ENCODE measurements around the gene DMD. TPM values are rescaled to one million over a fixed set of nuclear protein-coding genes. Genes with fewer than 3 reads are reported as not detected.

Gene DMD
- total RNA-seq, 1 donor from 2014 or later = 30.6 TPM

DNA sequence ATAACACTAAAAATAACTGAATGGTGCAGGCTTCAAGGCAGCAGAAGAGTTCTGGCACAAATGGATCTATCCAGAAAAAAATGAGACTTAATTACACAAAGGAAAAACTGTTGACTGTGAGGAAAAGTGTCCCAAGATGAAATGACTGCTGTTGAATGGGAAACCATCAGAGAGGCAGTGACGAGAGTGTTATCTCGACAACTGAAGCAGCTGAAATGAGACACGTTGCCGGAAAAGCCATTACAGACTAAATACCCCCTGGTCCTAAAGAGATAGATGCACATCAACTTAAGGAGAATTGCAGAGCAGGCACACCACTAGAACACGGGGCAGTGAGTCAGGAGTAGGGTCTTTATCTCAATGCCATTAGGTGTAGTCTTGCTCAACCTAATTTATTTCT is 277.8 kb downstream of the DMD start:
- H3K36me3 Mint-ChIP-seq = no peaks in the 10 kb centered on the region
- H3K79me2 ChIP-seq (ENCODE audit: low read depth) = no peaks in the 10 kb centered on the region
- TF ChIP-seq CTCF (IDR thresholded peaks at IDR 0.05) = no peak
- TF ChIP-seq EZH2phosphoT487 (IDR thresholded peaks at IDR 0.05) = no peak
- TF ChIP-seq EZH2 (IDR thresholded peaks at IDR 0.05) = no peak
- no peaks in the 10 kb centered on the region for H3K4me1 ChIP-seq
- H3K4me3 ChIP-seq = no peak overlapping the region
- no peak overlapping the region for H3K27ac Mint-ChIP-seq
- H3K9ac ChIP-seq = no peak overlapping the region
- H2AFZ ChIP-seq (replicated peaks) = no peak overlapping the region
- no peaks in the 10 kb centered on the region for H3F3A ChIP-seq (ENCODE audit: low read depth)
- H3K4me2 ChIP-seq = no peak overlapping the region
- DNase-seq (ENCODE audit: low spot score) = no peak
- H3K27me3 ChIP-seq = no peaks in the 10 kb centered on the region
- no peaks in the 10 kb centered on the region for H3K9me3 ChIP-seq (ENCODE audit: low read depth)
- H3K36me3 ChIP-seq = no peaks in the 10 kb centered on the region
- no peak overlapping the region for H3K4me3 Mint-ChIP-seq
- H3K27me3 Mint-ChIP-seq (ENCODE audit: insufficient read depth, low read depth) = peaks cover 2% of the 10 kb centered on the region
- H3K4me1 Mint-ChIP-seq = no peaks in the 10 kb centered on the region
- H3K27ac ChIP-seq = no peak overlapping the region
- peaks cover 2% of the 10 kb centered on the region for H3K9me3 Mint-ChIP-seq
- no peaks in the 10 kb centered on the region for H4K20me1 ChIP-seq (ENCODE audit: low read depth)

DNA sequence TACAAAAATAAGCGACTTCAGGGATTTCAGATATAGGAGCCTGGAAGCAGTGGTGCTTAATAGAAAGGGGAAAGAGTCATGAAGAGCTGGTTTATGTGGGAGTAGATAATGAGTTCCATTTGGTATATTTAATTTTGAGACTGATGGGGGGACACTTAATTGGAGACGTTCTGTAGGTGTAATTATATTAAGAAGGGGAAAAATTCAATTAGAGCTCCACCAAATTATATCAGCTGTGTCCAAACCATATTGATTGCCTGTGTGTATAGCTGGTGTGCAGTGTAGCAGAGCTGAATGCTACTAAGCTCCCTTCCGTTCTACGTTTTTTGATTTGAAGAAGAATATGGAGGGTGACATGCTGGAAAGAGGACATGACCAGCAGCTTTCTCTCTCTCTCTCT is 282.3 kb downstream of the DMD start:
- no peaks in the 10 kb centered on the region for H3K79me2 ChIP-seq (ENCODE audit: low read depth)
- no peak for TF ChIP-seq EZH2phosphoT487 (IDR thresholded peaks at IDR 0.05)
- TF ChIP-seq CTCF (IDR thresholded peaks at IDR 0.05) = no peak
- TF ChIP-seq EZH2 (IDR thresholded peaks at IDR 0.05) = no peak
- H3K36me3 ChIP-seq = no peaks in the 10 kb centered on the region
- Mint-ChIP-seq H3K36me3 (no peaks in the 10 kb centered on the region), H3K4me1 (no peaks in the 10 kb centered on the region), H3K9me3 (peaks cover 2% of the 10 kb centered on the region), H3K27ac (no peak overlapping the region), H3K27me3 (ENCODE audit: insufficient read depth, low read depth) (no peaks in the 10 kb centered on the region), H3K4me3 (no peak overlapping the region)
- H3K4me1 ChIP-seq = no peaks in the 10 kb centered on the region
- H4K20me1 ChIP-seq (ENCODE audit: low read depth) = no peaks in the 10 kb centered on the region
- DNase-seq (ENCODE audit: low spot score) = no peak
- no peaks in the 10 kb centered on the region for H3K27me3 ChIP-seq
- no peak overlapping the region for H3K4me2 ChIP-seq
- H3K9ac ChIP-seq = no peak overlapping the region
- H2AFZ ChIP-seq (replicated peaks) = no peak overlapping the region
- no peaks in the 10 kb centered on the region for H3F3A ChIP-seq (ENCODE audit: low read depth)
- no peak overlapping the region for H3K4me3 ChIP-seq
- no peaks in the 10 kb centered on the region for H3K9me3 ChIP-seq (ENCODE audit: low read depth)
- H3K27ac ChIP-seq = no peak overlapping the region

DNA sequence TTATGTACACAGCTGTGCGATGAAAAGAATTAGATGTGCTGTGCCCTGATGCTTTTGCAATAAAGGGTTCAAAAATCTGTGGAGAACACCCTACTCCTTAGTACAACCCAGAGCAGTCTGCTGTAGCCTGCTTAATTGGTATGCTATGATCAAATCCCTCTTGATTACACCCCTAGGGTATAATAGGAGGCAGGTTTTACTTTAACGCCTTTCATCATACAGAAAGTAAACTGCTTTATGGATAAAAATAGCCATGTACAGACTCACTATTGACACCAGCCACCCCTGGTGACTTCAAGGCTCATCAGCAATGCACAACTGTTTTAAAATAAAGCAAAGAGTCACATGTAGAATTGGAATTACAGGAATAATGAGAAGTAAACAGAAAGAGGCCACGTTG is 315.3 kb downstream of the DMD start:
- H3K4me2 ChIP-seq = no peak overlapping the region
- H3K27me3 ChIP-seq = no peaks in the 10 kb centered on the region
- H3F3A ChIP-seq (ENCODE audit: low read depth) = no peaks in the 10 kb centered on the region
- Mint-ChIP-seq H3K27ac (no peak overlapping the region), H3K27me3 (ENCODE audit: insufficient read depth, low read depth) (no peaks in the 10 kb centered on the region), H3K9me3 (peaks cover 3% of the 10 kb centered on the region), H3K36me3 (no peaks in the 10 kb centered on the region), H3K4me3 (no peak overlapping the region), H3K4me1 (no peaks in the 10 kb centered on the region)
- H3K79me2 ChIP-seq (ENCODE audit: low read depth) = no peaks in the 10 kb centered on the region
- H4K20me1 ChIP-seq (ENCODE audit: low read depth) = no peaks in the 10 kb centered on the region
- H3K27ac ChIP-seq = no peak overlapping the region
- no peaks in the 10 kb centered on the region for H3K9me3 ChIP-seq (ENCODE audit: low read depth)
- H3K9ac ChIP-seq = no peak overlapping the region
- H3K4me3 ChIP-seq = no peak overlapping the region
- TF ChIP-seq EZH2 (IDR thresholded peaks at IDR 0.05) = no peak
- DNase-seq (ENCODE audit: low spot score) = no peak
- no peak overlapping the region for H2AFZ ChIP-seq (replicated peaks)
- no peaks in the 10 kb centered on the region for H3K36me3 ChIP-seq
- no peaks in the 10 kb centered on the region for H3K4me1 ChIP-seq

- TF ChIP-seq EZH2 (IDR thresholded peaks at IDR 0.05) = no peak
- no peak for TF ChIP-seq CTCF (IDR thresholded peaks at IDR 0.05)
- TF ChIP-seq EZH2phosphoT487 (IDR thresholded peaks at IDR 0.05) = no peak
- Mint-ChIP-seq H3K9me3 (peaks cover 3% of the 10 kb centered on the region), H3K27me3 (ENCODE audit: insufficient read depth, low read depth) (no peaks in the 10 kb centered on the region), H3K4me3 (no peak overlapping the region), H3K4me1 (no peaks in the 10 kb centered on the region), H3K36me3 (no peaks in the 10 kb centered on the region), H3K27ac (no peak overlapping the region)
- Histone ChIP-seq H3K4me3 (no peak overlapping the region), H3K27me3 (no peaks in the 10 kb centered on the region), H3K4me1 (no peaks in the 10 kb centered on the region), H3F3A (ENCODE audit: low read depth) (no peaks in the 10 kb centered on the region), H3K27ac (no peak overlapping the region), H3K79me2 (ENCODE audit: low read depth) (no peaks in the 10 kb centered on the region), H2AFZ (replicated peaks) (no peak overlapping the region), H3K4me2 (no peak overlapping the region), H3K36me3 (no peaks in the 10 kb centered on the region), H3K9me3 (ENCODE audit: low read depth) (no peaks in the 10 kb centered on the region), H3K9ac (no peak overlapping the region), H4K20me1 (ENCODE audit: low read depth) (no peaks in the 10 kb centered on the region)
- no peak for DNase-seq (ENCODE audit: low spot score)
Measured at GRCh38 chrX:32894679-32895078, 316.7 kb downstream of the DMD start.

Data from neural progenitor cell (in vitro differentiated cells).